Mesenchymal stem cell (in vitro differentiated cells and primary cell): ENCODE data around the gene ZBTB25.

Experiments used
- DNase-seq: peaks from one replicate; pipeline ENCODE4 v3.0.0-alpha.2; 2013
- H2AFZ ChIP-seq: one replicate; pipeline ENCODE4 v1.6.1; 2013; ENCODE audit warnings: low read depth, mild to moderate bottlenecking, control low read depth, inconsistent platforms, low read length, moderate library complexity
- H2AK5ac ChIP-seq: 2 replicates; pipeline ENCODE4 v1.6.1; 2013; ENCODE audit warnings: low read length, moderate library complexity, mild to moderate bottlenecking, inconsistent platforms; ENCODE audit not compliant: severe bottlenecking
- H2BK120ac ChIP-seq: one replicate; pipeline ENCODE4 v1.6.1; 2013; ENCODE audit warnings: low read depth, mild to moderate bottlenecking, inconsistent platforms, low read length, moderate library complexity
- H2BK12ac ChIP-seq, 2 experiments: one replicate each; pipeline ENCODE4 v1.6.1; 2013; ENCODE audit warnings: inconsistent platforms in 2 of 2, low read length in 2 of 2, mild to moderate bottlenecking in 2 of 2, moderate library complexity in 2 of 2, control low read depth in 1 of 2
- H2BK15ac ChIP-seq: one replicate; pipeline ENCODE4 v1.6.1; 2013; ENCODE audit warnings: mild to moderate bottlenecking, low read depth, inconsistent platforms; ENCODE audit not compliant: poor library complexity, severe bottlenecking
- H2BK5ac ChIP-seq: 2 replicates; pipeline ENCODE4 v1.6.1; 2013; ENCODE audit warnings: low read depth, mild to moderate bottlenecking, low read length, control low read depth, inconsistent platforms; ENCODE audit not compliant: poor library complexity, severe bottlenecking
- H3K14ac ChIP-seq, 2 experiments: one replicate each; pipeline ENCODE4 v1.6.1; 2013; ENCODE audit warnings: inconsistent platforms in 2 of 2, low read length in 2 of 2, control low read depth in 1 of 2, mild to moderate bottlenecking in 1 of 2, moderate library complexity in 1 of 2
- H3K18ac ChIP-seq, 2 experiments: one replicate each; pipeline ENCODE4 v1.6.1; 2013; ENCODE audit warnings: inconsistent platforms in 2 of 2, low read length in 2 of 2, control low read depth in 1 of 2, low read depth in 1 of 2, mild to moderate bottlenecking in 1 of 2
- H3K23ac ChIP-seq, 2 experiments: one replicate each; pipeline ENCODE4 v1.6.1; 2013; ENCODE audit warnings: inconsistent platforms in 2 of 2, low read length in 2 of 2, mild to moderate bottlenecking in 2 of 2, moderate library complexity in 2 of 2, control low read depth in 1 of 2
- H3K27ac ChIP-seq: 2 replicates; pipeline ENCODE4 v1.5.1; 2013; ENCODE audit warnings: mild to moderate bottlenecking, moderate library complexity, low read length, control low read depth, inconsistent platforms; ENCODE audit not compliant: poor library complexity, severe bottlenecking
- H3K27me3 ChIP-seq, 2 experiments: 2 replicates each; pipeline versions ENCODE4 v1.6.1 to v1.7.0; 2013; ENCODE audit warnings: low read length in 2 of 2, mild to moderate bottlenecking in 2 of 2, moderate library complexity in 2 of 2, control low read depth in 1 of 2, inconsistent platforms in 1 of 2; ENCODE audit not compliant: control insufficient read depth in 1 of 2, insufficient read depth in 1 of 2
- H3K36me3 ChIP-seq, 2 experiments: 2 replicates each; pipeline versions ENCODE4 v1.6.1 to v1.7.0; 2013; ENCODE audit warnings: low read length in 2 of 2, control low read depth in 1 of 2, inconsistent platforms in 1 of 2, low read depth in 1 of 2, mild to moderate bottlenecking in 1 of 2; ENCODE audit not compliant: insufficient read depth in 2 of 2, control insufficient read depth in 1 of 2
- H3K4ac ChIP-seq, 2 experiments: one replicate each; pipeline ENCODE4 v1.6.1; 2013; ENCODE audit warnings: inconsistent platforms in 2 of 2, low read length in 2 of 2, mild to moderate bottlenecking in 2 of 2, moderate library complexity in 2 of 2, control low read depth in 1 of 2, low read depth in 1 of 2
- H3K4me1 ChIP-seq: 2 replicates; pipeline ENCODE4 v1.6.1; 2013; ENCODE audit warnings: low read depth, low read length, control low read depth; ENCODE audit not compliant: control insufficient read depth, insufficient read depth
- H3K4me2 ChIP-seq: 2 replicates; pipeline ENCODE4 v1.6.1; 2013; ENCODE audit warnings: low read length, mild to moderate bottlenecking, inconsistent platforms; ENCODE audit not compliant: poor library complexity, severe bottlenecking
- H3K4me3 ChIP-seq, 2 experiments: 2 replicates each; pipeline versions ENCODE4 v1.5.1 to v1.7.0; 2013; ENCODE audit warnings: low read length in 2 of 2, mild to moderate bottlenecking in 2 of 2, control low read depth in 1 of 2, low read depth in 1 of 2; ENCODE audit not compliant: insufficient read depth in 1 of 2
- H3K79me1 ChIP-seq: replicated peaks from 2 replicates; pipeline ENCODE4 v1.6.1; 2013; ENCODE audit warnings: mild to moderate bottlenecking, control low read depth, low read length, inconsistent platforms; ENCODE audit not compliant: poor library complexity, severe bottlenecking
- H3K9ac ChIP-seq: 2 replicates; pipeline ENCODE4 v1.7.0; 2013; ENCODE audit warnings: mild to moderate bottlenecking, low read length, moderate library complexity
- H3K9me3 ChIP-seq: 2 replicates; pipeline ENCODE4 v1.7.0; 2013; ENCODE audit warnings: mild to moderate bottlenecking, low read length; ENCODE audit not compliant: control insufficient read depth
- H4K8ac ChIP-seq: one replicate; pipeline ENCODE4 v1.6.1; 2013; ENCODE audit warnings: inconsistent platforms, mild to moderate bottlenecking, low read length, moderate library complexity
- H4K91ac ChIP-seq: one replicate; pipeline ENCODE4 v1.6.1; 2013; ENCODE audit warnings: mild to moderate bottlenecking, low read length, inconsistent platforms
- WGBS: methylation state at CpG from one replicate; pipeline ENCODE4 v1.1.7; 2013; ENCODE audit warnings: mixed read lengths; 5-methylcytosine and 5-hydroxymethylcytosine counted together

The ZBTB25 gene

DNA sequence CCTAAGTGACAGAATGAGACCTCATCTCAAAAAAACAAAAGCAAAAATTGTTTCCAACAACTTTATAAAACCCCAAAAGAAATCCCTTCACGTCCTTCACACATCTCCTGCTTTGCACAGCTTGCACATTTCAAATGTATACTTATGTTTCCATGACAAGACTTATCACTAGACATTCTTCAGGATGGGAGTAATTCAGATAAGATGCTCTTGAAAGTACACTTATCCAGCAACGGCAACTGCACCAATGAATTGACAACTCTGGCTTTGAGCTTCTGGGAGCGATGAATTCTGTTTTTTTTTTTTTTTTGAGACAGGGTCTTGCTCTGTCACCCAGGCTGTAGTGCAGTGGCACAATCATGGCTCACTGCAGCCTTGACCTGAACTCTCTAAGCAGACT, 69.1 kb downstream of the ZBTB25 start:
- 87% methylated on average over 2 of the region's 3 CpGs for WGBS
- Histone ChIP-seq H2BK5ac (no peak overlapping the region), H3K4me1 (peaks cover 5% of the 10 kb centered on the region)

DNA sequence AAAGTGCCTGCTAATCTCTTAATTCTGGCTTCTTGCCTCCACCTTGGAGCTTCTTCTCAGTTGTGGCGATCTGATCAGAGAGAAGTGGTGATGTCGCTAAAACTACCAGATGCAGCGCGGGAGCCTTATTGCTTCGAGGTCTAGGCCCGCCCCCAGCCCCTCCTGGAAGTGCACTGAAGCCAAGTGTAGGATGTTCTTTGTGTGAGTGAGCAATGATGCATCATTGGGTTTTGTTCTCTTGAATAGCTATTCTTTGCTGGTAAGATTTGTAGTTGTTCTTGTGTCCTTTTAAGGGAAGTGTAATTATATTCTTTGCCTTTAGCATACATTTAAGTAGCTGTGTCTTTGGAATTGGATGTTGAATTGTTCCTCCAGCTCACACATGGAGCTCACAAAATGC, 79.7 kb downstream of the ZBTB25 start:
- Histone ChIP-seq H2BK15ac (no peak overlapping the region), H3K9me3 (no peaks in the 10 kb centered on the region), H2BK5ac (no peak overlapping the region), H3K14ac (no peak overlapping the region), H2BK120ac (no peak overlapping the region), H3K18ac (no peak overlapping the region), H2AK5ac (no peak overlapping the region), H4K91ac (no peak overlapping the region), H3K23ac (no peak overlapping the region), H2AFZ (no peak overlapping the region), H4K8ac (peak overlapping the region; percentile 12), H3K36me3 (peaks cover 24 to 76% of the 10 kb centered on the region in 2 experiments), H3K79me1 (peaks cover 9% of the 10 kb centered on the region), H3K4me2 (no peak overlapping the region), H3K9ac (no peak overlapping the region), H3K4me3 (no peak overlapping the region), H3K27me3 (no peaks in the 10 kb centered on the region), H3K4me1 (peaks cover 8% of the 10 kb centered on the region), H3K4ac (no peak overlapping the region), H3K27ac (no peak overlapping the region), H2BK12ac (no peak overlapping the region)
- WGBS = 94% methylated on average over 6 of the region's 6 CpGs
- DNase-seq = no peak

More for the DNA sequence above, 69.1 kb downstream of the ZBTB25 start:
- peaks cover 13 to 73% of the 10 kb centered on the region in 2 experiments for H3K36me3 ChIP-seq
- no peak overlapping the region for H3K4me2 ChIP-seq
- no peak overlapping the region for H2BK12ac ChIP-seq
- peak; percentile 43 for DNase-seq
- H2BK15ac ChIP-seq = no peak overlapping the region
- H3K9ac ChIP-seq = no peak overlapping the region
- no peak overlapping the region for H2BK120ac ChIP-seq
- no peak overlapping the region for H3K4me3 ChIP-seq
- H3K27ac ChIP-seq = no peak overlapping the region
- no peak overlapping the region for H4K8ac ChIP-seq
- H2AFZ ChIP-seq = no peak overlapping the region
- no peak overlapping the region for H3K23ac ChIP-seq
- H4K91ac ChIP-seq = no peak overlapping the region
- H3K4ac ChIP-seq = no peak overlapping the region
- peak overlapping the region; percentile 31 for H2AK5ac ChIP-seq
- no peak overlapping the region for H3K18ac ChIP-seq
- H3K79me1 ChIP-seq = peaks cover 5% of the 10 kb centered on the region
- H3K27me3 ChIP-seq = no peaks in the 10 kb centered on the region
- H3K14ac ChIP-seq = no peak overlapping the region
- no peaks in the 10 kb centered on the region for H3K9me3 ChIP-seq

- Histone ChIP-seq H4K91ac (no peak overlapping the region), H2AK5ac (no peak overlapping the region), H2BK5ac (no peak overlapping the region), H3K23ac (no peak overlapping the region), H3K27ac (no peak overlapping the region), H3K4me2 (no peak overlapping the region), H3K79me1 (peaks cover 11% of the 10 kb centered on the region), H3K4me1 (peaks cover 9% of the 10 kb centered on the region), H2BK12ac (no peak overlapping the region), H3K18ac (no peak overlapping the region), H3K9ac (no peak overlapping the region), H4K8ac (no peak overlapping the region), H2BK15ac (no peak overlapping the region), H3K27me3 (no peaks in the 10 kb centered on the region), H3K14ac (no peak overlapping the region), H3K9me3 (no peaks in the 10 kb centered on the region), H3K4ac (no peak overlapping the region), H3K36me3 (peaks cover 31 to 73% of the 10 kb centered on the region in 2 experiments), H2BK120ac (no peak overlapping the region), H3K4me3 (no peak overlapping the region), H2AFZ (no peak overlapping the region)
- DNase-seq = no peak
- WGBS = 92% methylated on average over 6 of the region's 7 CpGs
Observed at GRCh38 chr14:64422756-64423155, 80.9 kb downstream of the ZBTB25 start.

DNA sequence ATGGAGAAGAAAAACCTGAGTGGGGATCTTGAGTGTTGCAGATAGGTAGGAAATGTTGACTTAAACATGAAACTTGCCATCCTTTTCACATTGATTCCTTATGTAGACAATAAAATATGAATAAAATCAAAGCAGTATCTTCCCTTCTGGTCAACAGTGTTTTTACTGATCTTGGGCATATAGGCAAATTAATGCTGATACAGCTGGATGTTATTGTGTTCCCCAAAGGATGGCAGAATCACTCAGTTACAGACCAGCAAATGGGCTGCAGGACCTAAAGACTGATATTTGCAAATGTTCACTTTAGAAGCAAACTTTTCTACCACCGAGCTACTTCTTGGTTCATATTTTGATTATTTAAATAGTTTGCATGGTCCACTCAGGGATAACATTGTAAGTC, 81.6 kb downstream of the ZBTB25 start:
- H3K9ac ChIP-seq = no peak overlapping the region
- peaks cover 8% of the 10 kb centered on the region for H3K4me1 ChIP-seq
- H3K4ac ChIP-seq = no peak overlapping the region
- no peak overlapping the region for H3K4me3 ChIP-seq
- H2AFZ ChIP-seq = no peak overlapping the region
- no peak overlapping the region for H2BK15ac ChIP-seq
- H3K14ac ChIP-seq = no peak overlapping the region
- no peak for DNase-seq
- no peak overlapping the region for H4K91ac ChIP-seq
- no peak overlapping the region for H3K4me2 ChIP-seq
- no peak overlapping the region for H2BK12ac ChIP-seq
- no peak overlapping the region for H4K8ac ChIP-seq
- no CpG with 5 or more reads among the region's 1 CpG for WGBS
- no peak overlapping the region for H2AK5ac ChIP-seq
- H3K27ac ChIP-seq = no peak overlapping the region
- H3K9me3 ChIP-seq = no peaks in the 10 kb centered on the region
- H2BK120ac ChIP-seq = no peak overlapping the region
- H2BK5ac ChIP-seq = no peak overlapping the region
- H3K36me3 ChIP-seq = peaks cover 27 to 72% of the 10 kb centered on the region in 2 experiments
- peaks cover 7% of the 10 kb centered on the region for H3K79me1 ChIP-seq
- no peaks in the 10 kb centered on the region for H3K27me3 ChIP-seq
- H3K18ac ChIP-seq = no peak overlapping the region
- H3K23ac ChIP-seq = no peak overlapping the region
